Measurements from ENCODE around the gene BRME1.

Gene BRME1

GRCh38 chr19:13883516-13884064 is 22.3 kb downstream of the BRME1 start:
- Histone ChIP-seq H3K9me3 (ENCODE audit: insufficient read depth, low read depth, low read length) (no peaks in the 10 kb centered on the region), H3K9ac (ENCODE audit: low read depth, low read length, poor library complexity, severe bottlenecking) (peak overlapping the region; percentile 72), H2AFZ (ENCODE audit: low read length) (no peak overlapping the region), H3K36me3 (ENCODE audit: insufficient read depth, low read length) (no peaks in the 10 kb centered on the region), H4K20me1 (ENCODE audit: insufficient read depth, low read length, poor library complexity, severe bottlenecking) (no peaks in the 10 kb centered on the region), H3F3A (ENCODE audit: low read depth) (no peaks in the 10 kb centered on the region), H3K27me3 (ENCODE audit: insufficient read depth, low read length, poor library complexity, severe bottlenecking) (no peaks in the 10 kb centered on the region), H3K9me2 (replicated peaks; ENCODE audit: low read depth, low read length) (no peaks in the 10 kb centered on the region), H3K4me2 (ENCODE audit: low read depth, low read length, poor library complexity, severe bottlenecking) (peak overlapping the region; percentile 79), H3K4me3 (ENCODE audit: low read length, poor library complexity, severe bottlenecking) (no peak overlapping the region), H3K4me1 (ENCODE audit: insufficient read depth, low read length, poor library complexity, severe bottlenecking) (peaks cover 38% of the 10 kb centered on the region), H3K79me2 (ENCODE audit: insufficient read depth, low read length) (no peaks in the 10 kb centered on the region; the same call in 1 of the 2 replicates)
- no peak for TF ChIP-seq EZH2phosphoT487 (IDR thresholded peaks at IDR 0.05; ENCODE audit: borderline replicate concordance)
- TF ChIP-seq, protein P1, sequence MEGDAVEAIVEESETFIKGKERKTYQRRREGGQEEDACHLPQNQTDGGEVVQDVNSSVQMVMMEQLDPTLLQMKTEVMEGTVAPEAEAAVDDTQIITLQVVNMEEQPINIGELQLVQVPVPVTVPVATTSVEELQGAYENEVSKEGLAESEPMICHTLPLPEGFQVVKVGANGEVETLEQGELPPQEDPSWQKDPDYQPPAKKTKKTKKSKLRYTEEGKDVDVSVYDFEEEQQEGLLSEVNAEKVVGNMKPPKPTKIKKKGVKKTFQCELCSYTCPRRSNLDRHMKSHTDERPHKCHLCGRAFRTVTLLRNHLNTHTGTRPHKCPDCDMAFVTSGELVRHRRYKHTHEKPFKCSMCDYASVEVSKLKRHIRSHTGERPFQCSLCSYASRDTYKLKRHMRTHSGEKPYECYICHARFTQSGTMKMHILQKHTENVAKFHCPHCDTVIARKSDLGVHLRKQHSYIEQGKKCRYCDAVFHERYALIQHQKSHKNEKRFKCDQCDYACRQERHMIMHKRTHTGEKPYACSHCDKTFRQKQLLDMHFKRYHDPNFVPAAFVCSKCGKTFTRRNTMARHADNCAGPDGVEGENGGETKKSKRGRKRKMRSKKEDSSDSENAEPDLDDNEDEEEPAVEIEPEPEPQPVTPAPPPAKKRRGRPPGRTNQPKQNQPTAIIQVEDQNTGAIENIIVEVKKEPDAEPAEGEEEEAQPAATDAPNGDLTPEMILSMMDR (conservative IDR thresholded peaks at IDR 0.05; ENCODE audit: low read length): no peak

GRCh38 chr19:13882836-13883235 is 23.1 kb downstream of the BRME1 start:
- peak overlapping the region; percentile 72 for H3K9ac ChIP-seq (ENCODE audit: low read depth, low read length, poor library complexity, severe bottlenecking)

DNA sequence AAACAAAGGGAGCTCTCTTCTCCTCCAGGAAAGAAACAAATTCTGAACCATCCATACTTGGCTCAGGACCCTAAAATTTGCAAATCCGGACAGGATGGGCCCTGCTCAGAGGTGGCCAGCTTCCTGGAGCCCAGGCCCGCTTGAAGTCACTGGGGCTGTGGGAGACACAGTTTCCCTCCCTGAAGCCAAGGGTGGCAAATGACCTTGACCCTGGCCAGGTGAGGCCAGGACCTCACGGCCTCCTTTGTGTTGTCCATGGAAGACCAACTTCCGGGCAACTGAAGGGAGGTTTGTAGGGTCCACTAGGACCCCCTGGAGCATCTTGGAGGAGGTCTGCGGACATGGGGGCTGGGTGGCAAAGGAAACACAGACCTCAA is 23.5 kb downstream of the BRME1 start:
- H3K4me1 ChIP-seq (ENCODE audit: insufficient read depth, low read length, poor library complexity, severe bottlenecking): peaks cover 38% of the 10 kb centered on the region
- H3F3A ChIP-seq (ENCODE audit: low read depth): no peaks in the 10 kb centered on the region
- peak overlapping the region; percentile 68 for H3K4me3 ChIP-seq (ENCODE audit: low read length, poor library complexity, severe bottlenecking)
- H3K36me3 ChIP-seq (ENCODE audit: insufficient read depth, low read length): no peaks in the 10 kb centered on the region
- H3K27me3 ChIP-seq (ENCODE audit: insufficient read depth, low read length, poor library complexity, severe bottlenecking): no peaks in the 10 kb centered on the region
- no peaks in the 10 kb centered on the region for H3K9me2 ChIP-seq (replicated peaks; ENCODE audit: low read depth, low read length)
- H4K20me1 ChIP-seq (ENCODE audit: insufficient read depth, low read length, poor library complexity, severe bottlenecking): no peaks in the 10 kb centered on the region
- no peaks in the 10 kb centered on the region for H3K9me3 ChIP-seq (ENCODE audit: insufficient read depth, low read depth, low read length)
- TF ChIP-seq, protein P1 (conservative IDR thresholded peaks at IDR 0.05; ENCODE audit: low read length): no peak
- TF ChIP-seq EZH2phosphoT487 (IDR thresholded peaks at IDR 0.05; ENCODE audit: borderline replicate concordance): no peak
- H3K79me2 ChIP-seq (ENCODE audit: insufficient read depth, low read length): no peaks in the 10 kb centered on the region; the same call in 1 of the 2 replicates
- H3K4me2 ChIP-seq (ENCODE audit: low read depth, low read length, poor library complexity, severe bottlenecking): peak overlapping the region; percentile 79
- peak overlapping the region; percentile 72 for H3K9ac ChIP-seq (ENCODE audit: low read depth, low read length, poor library complexity, severe bottlenecking)
- H2AFZ ChIP-seq (ENCODE audit: low read length): no peak overlapping the region

More at GRCh38 chr19:13882836-13883235, 23.1 kb downstream of the BRME1 start:
- H2AFZ ChIP-seq (ENCODE audit: low read length): no peak overlapping the region
- H3K4me1 ChIP-seq (ENCODE audit: insufficient read depth, low read length, poor library complexity, severe bottlenecking): peaks cover 38% of the 10 kb centered on the region
- no peaks in the 10 kb centered on the region for H3K9me3 ChIP-seq (ENCODE audit: insufficient read depth, low read depth, low read length)
- H3K27me3 ChIP-seq (ENCODE audit: insufficient read depth, low read length, poor library complexity, severe bottlenecking): no peaks in the 10 kb centered on the region
- H4K20me1 ChIP-seq (ENCODE audit: insufficient read depth, low read length, poor library complexity, severe bottlenecking): no peaks in the 10 kb centered on the region
- TF ChIP-seq, protein P1 (conservative IDR thresholded peaks at IDR 0.05; ENCODE audit: low read length): no peak
- no peak for TF ChIP-seq EZH2phosphoT487 (IDR thresholded peaks at IDR 0.05; ENCODE audit: borderline replicate concordance)
- no peaks in the 10 kb centered on the region for H3K36me3 ChIP-seq (ENCODE audit: insufficient read depth, low read length)
- peak overlapping the region; percentile 79 for H3K4me2 ChIP-seq (ENCODE audit: low read depth, low read length, poor library complexity, severe bottlenecking)
- no peaks in the 10 kb centered on the region for H3K9me2 ChIP-seq (replicated peaks; ENCODE audit: low read depth, low read length)
- H3K4me3 ChIP-seq (ENCODE audit: low read length, poor library complexity, severe bottlenecking): peak overlapping the region; percentile 68
- H3K79me2 ChIP-seq (ENCODE audit: insufficient read depth, low read length): no peaks in the 10 kb centered on the region; the same call in 1 of the 2 replicates
- H3F3A ChIP-seq (ENCODE audit: low read depth): no peaks in the 10 kb centered on the region

Data from Loucy (cell line).